Endothelial cell of umbilical vein (primary cell): ENCODE measurements around the gene KLHL36. TPM values are rescaled to one million over a fixed set of nuclear protein-coding genes. Genes with fewer than 3 reads are reported as not detected.

Source experiments
- BruUV-seq: library from RNA; stranded (reverse); fragments of 400-500 nt; replicated peaks from 2 replicates; lab custom pipeline; 2021; lab: Mats Ljungman, UMichigan
- CTCF ChIA-PET: fragments of 300-600, 350-600 bp; sonication (Branson Sonifier 250); formaldehyde crosslinking; loops from one replicate; lab custom pipeline; 2021; ENCODE audit warnings: antibody characterized with exemption, inconsistent platforms; lab: Charles Lee
- POLR2A ChIA-PET: fragments of 300-600, 350-600 bp; sonication (Branson Sonifier 250); formaldehyde crosslinking; loops from one replicate; lab custom pipeline; 2021; ENCODE audit warnings: antibody characterized with exemption, inconsistent platforms; lab: Charles Lee
- DNase-seq: peaks from one replicate; pipeline ENCODE4 v3.0.0-alpha.2; 2011; ENCODE audit warnings: low read depth, low spot score
- FAIRE-seq: peaks from 2 replicates; lab custom pipeline; 2011; peaks lifted over from hg19 to GRCh38; lab: Jason Lieb, UNC
- H2AFZ ChIP-seq: 2 replicates; pipeline ENCODE4 v1.6.0; 2012; ENCODE audit warnings: low read depth, low read length, control low read depth, inconsistent platforms
- H3K27ac ChIP-seq: 2 replicates; pipeline ENCODE4 v1.5.1; 2011; ENCODE audit warnings: low read depth, mild to moderate bottlenecking, control low read depth, low read length, moderate library complexity; ENCODE audit not compliant: insufficient read depth
- H3K27me3 ChIP-seq, 2 experiments: 2 replicates each; pipeline versions ENCODE4 v1.6.0 to v1.6.1; 2011; ENCODE audit warnings: low read length in 2 of 2, mixed read lengths in 1 of 2; ENCODE audit not compliant: control insufficient read depth in 2 of 2, insufficient read depth in 2 of 2
- H3K36me3 ChIP-seq, 2 experiments: 2 replicates in 1 of 2; 3 replicates in 1 of 2; pipeline ENCODE4 v1.5.1; 2011; ENCODE audit warnings: low read length in 2 of 2, mild to moderate bottlenecking in 1 of 2, moderate library complexity in 1 of 2; ENCODE audit not compliant: control insufficient read depth in 2 of 2, insufficient read depth in 2 of 2; ENCODE audit errors: extremely low read depth in 1 of 2
- H3K4me1 ChIP-seq: 3 replicates; pipeline ENCODE4 v1.5.1; 2011; ENCODE audit warnings: mild to moderate bottlenecking, low read length; ENCODE audit not compliant: control insufficient read depth, insufficient read depth; ENCODE audit errors: extremely low read depth
- H3K4me2 ChIP-seq: 2 replicates; pipeline ENCODE4 v1.6.1; 2011; ENCODE audit warnings: low read length, control low read depth, mixed read lengths; ENCODE audit not compliant: insufficient read depth
- H3K4me3 ChIP-seq, 3 experiments: fragments of 200-600 bp in 1 of 3; sonication (generic), shearing (Covaris generic) in 1 of 3; replicated peaks in 1 of 3; 2 replicates each; pipeline ENCODE4 v1.5.1; 2011 to 2016; ENCODE audit warnings: control low read depth in 3 of 3, low read length in 3 of 3, mild to moderate bottlenecking in 2 of 3, inconsistent platforms in 1 of 3, low read depth in 1 of 3, moderate library complexity in 1 of 3; ENCODE audit not compliant: insufficient read depth in 1 of 3
- H3K79me2 ChIP-seq: 2 replicates; pipeline ENCODE4 v1.6.0; 2012; ENCODE audit warnings: low read length, inconsistent platforms; ENCODE audit not compliant: control insufficient read depth, insufficient read depth
- H3K9ac ChIP-seq: replicated peaks from 2 replicates; pipeline ENCODE3; 2011; ENCODE audit warnings: low read length, control low read depth; ENCODE audit not compliant: insufficient read depth; ENCODE audit errors: extremely low read depth
- H3K9me1 ChIP-seq: replicated peaks from 3 replicates; pipeline ENCODE4 v1.6.0; 2011; ENCODE audit warnings: mild to moderate bottlenecking, low read length; ENCODE audit not compliant: control insufficient read depth, insufficient read depth; ENCODE audit errors: extremely low read depth
- H3K9me3 ChIP-seq: replicated peaks from 2 replicates; pipeline ENCODE4 v1.5.1; 2012; ENCODE audit warnings: low read length, inconsistent platforms; ENCODE audit not compliant: control insufficient read depth, insufficient read depth
- H4K20me1 ChIP-seq: replicated peaks from 2 replicates; pipeline ENCODE3; 2011; ENCODE audit warnings: mild to moderate bottlenecking, low read length; ENCODE audit not compliant: control insufficient read depth, insufficient read depth; ENCODE audit errors: extremely low read depth
- CTCF ChIP-seq, 2 donors: IDR thresholded peaks; 1 replicate in 1 of 2; 2 replicates in 1 of 2; pipeline ENCODE4 v1.5.1; 2011; ENCODE audit warnings: low read length in 2 of 2, mild to moderate bottlenecking in 2 of 2, moderate library complexity in 2 of 2, control low read depth in 1 of 2, inconsistent platforms in 1 of 2, low read depth in 1 of 2; ENCODE audit not compliant: insufficient read depth in 1 of 2; ENCODE audit errors: extremely low read depth in 1 of 2
- EZH2 ChIP-seq: IDR thresholded peaks from 2 replicates; pipeline ENCODE4 v1.6.1; 2012; ENCODE audit warnings: borderline replicate concordance, low read depth, mild to moderate bottlenecking, moderate library complexity, low read length, inconsistent platforms; ENCODE audit not compliant: severe bottlenecking
- FOS ChIP-seq: IDR thresholded peaks from 2 replicates; pipeline ENCODE4 v1.6.1; 2011; ENCODE audit warnings: mild to moderate bottlenecking, low read length, moderate library complexity, borderline replicate concordance; ENCODE audit not compliant: insufficient read depth
- GATA2 ChIP-seq: IDR thresholded peaks from 2 replicates; pipeline ENCODE4 v1.7.0; 2011; ENCODE audit warnings: low read depth, mild to moderate bottlenecking, moderate library complexity, mixed read lengths, low read length; ENCODE audit not compliant: insufficient read length, insufficient read depth
- JUN ChIP-seq: IDR thresholded peaks from 2 replicates; pipeline ENCODE4 v1.6.1; 2011; ENCODE audit warnings: borderline replicate concordance, low read depth; ENCODE audit not compliant: insufficient read length, insufficient read depth
- MAX ChIP-seq: IDR thresholded peaks from 2 replicates; pipeline ENCODE4 v1.6.1; 2011; ENCODE audit not compliant: insufficient read depth, insufficient read length
- MYC ChIP-seq: IDR thresholded peaks from one replicate; pipeline ENCODE4 v1.6.1; 2011; ENCODE audit warnings: mild to moderate bottlenecking, low read depth, low read length
- POLR2A ChIP-seq: IDR thresholded peaks from 2 replicates; pipeline ENCODE4 v1.6.1; 2012; ENCODE audit warnings: low read depth, mild to moderate bottlenecking, control low read depth, low read length
- POLR2AphosphoS5 ChIP-seq: IDR thresholded peaks from 2 replicates; pipeline ENCODE4 v1.6.1; 2012; ENCODE audit warnings: low read depth, mild to moderate bottlenecking, control low read depth, low read length, moderate library complexity; ENCODE audit not compliant: insufficient read depth
- dilution Hi-C: fragments of 300-500 bp; cut with MboI; formaldehyde crosslinking; loops from one replicate; pipeline ENCODE4 v1.15.0; 2019; ENCODE audit warnings: low sequenced_read_pairs; ENCODE audit not compliant: extremely low pct_ligation_motif_present
- intact Hi-C: fragments of 100-400 bp; cut with micrococcal nuclease; formaldehyde crosslinking; loops from one replicate; pipeline ENCODE4 v1.10.0; 2022
- polyA plus RNA-seq, 4 experiments: library from polyadenylated mRNA; depleted of rRNA in 3 of 4; stranded (reverse) in 3 of 4; unstranded in 1 of 4; fragments of >200 nt; gene quantifications; 2 replicates each; pipeline versions ENCODE4 v1.2.1 to v1.2.3, GENCODE V29; 2011 to 2012; ENCODE audit warnings: missing spikeins in 1 of 4
- total RNA-seq: library from RNA; stranded (reverse); gene quantifications from 2 replicates; pipeline ENCODE4 v1.2.3, GENCODE V29; 2021

Gene KLHL36
- total and polyA plus RNA-seq, 2 donors (not counting 3 experiments of a cell fraction or from before 2014, with no cell fraction given): 31.3 to 38.8 TPM

GRCh38 chr16:84650062-84650991 lies 2.0 kb downstream of the KLHL36 start:
- DNase-seq (no peak), FAIRE-seq (no peak)
- dilution Hi-C loops: no loop called here
- no peaks in the 10 kb centered on the region for H3K79me2 ChIP-seq
- intact Hi-C loops: no loop called here
- H4K20me1 ChIP-seq: no peaks in the 10 kb centered on the region
- no peak overlapping the region for H3K4me3 ChIP-seq
- no peak overlapping the region for H3K4me2 ChIP-seq
- H3K36me3 ChIP-seq: peaks cover 0 to 7% of the 10 kb centered on the region in 2 experiments
- TF ChIP-seq FOS: no peak
- TF ChIP-seq GATA2: no peak
- TF ChIP-seq POLR2A: no peak
- TF ChIP-seq MYC: no peak
- TF ChIP-seq EZH2: no peak
- no peak for TF ChIP-seq MAX
- TF ChIP-seq CTCF (IDR thresholded peaks at IDR 0.05; ENCODE audit: extremely low read depth in 1 of 2, insufficient read depth in 1 of 2, low read depth in 1 of 2, low read length in 2 of 2): no peak
- no peak for TF ChIP-seq JUN
- no peak for TF ChIP-seq POLR2AphosphoS5
- H3K9me3 ChIP-seq: no peaks in the 10 kb centered on the region
- BruUV-seq: TSS peak; percentile 22
- H3K27me3 ChIP-seq: peaks cover 0 to 3% of the 10 kb centered on the region in 2 experiments
- no peak overlapping the region for H3K9ac ChIP-seq
- no peak overlapping the region for H2AFZ ChIP-seq
- no peak overlapping the region for H3K27ac ChIP-seq
- ChIA-PET CTCF (interaction anchor here (0.7 to 1.2 kb wide), 4 partner anchors 13 to 88 kb away, joined by 3 read pairs; no protein-coding TSS in a partner anchor), POLR2A (no interaction called here)
- no peaks in the 10 kb centered on the region for H3K9me1 ChIP-seq
- peaks cover 9% of the 10 kb centered on the region for H3K4me1 ChIP-seq
